H9 (cell line): ENCODE results near the gene FUT4. TPM values are rescaled to one million over a fixed set of nuclear protein-coding genes. Genes with fewer than 3 reads are reported as not detected.

ENCODE experiments used
- DNase-seq: peaks from one replicate; pipeline ENCODE4 v3.0.0-alpha.2; 2017
- H2AFZ ChIP-seq: one replicate; pipeline ENCODE4 v1.6.1; 2013; ENCODE audit warnings: mild to moderate bottlenecking, low read length, control low read depth, moderate library complexity
- H2AK5ac ChIP-seq: 2 replicates; pipeline ENCODE4 v1.6.1; 2013; ENCODE audit warnings: low read length, control low read depth, mixed read lengths; ENCODE audit not compliant: insufficient read length
- H2BK120ac ChIP-seq: one replicate; pipeline ENCODE4 v1.6.1; 2013; ENCODE audit warnings: low read depth, mild to moderate bottlenecking, low read length, control low read depth, inconsistent platforms; ENCODE audit not compliant: poor library complexity, severe bottlenecking
- H2BK12ac ChIP-seq: 2 replicates; pipeline ENCODE4 v1.6.1; 2013; ENCODE audit warnings: low read length, control low read depth, mixed read lengths, low read depth; ENCODE audit not compliant: insufficient read length
- H2BK15ac ChIP-seq: 2 replicates; pipeline ENCODE4 v1.6.1; 2013; ENCODE audit warnings: low read depth, low read length, control low read depth
- H2BK20ac ChIP-seq: one replicate; pipeline ENCODE4 v1.6.1; 2013; ENCODE audit warnings: low read depth, mild to moderate bottlenecking, low read length, control low read depth, inconsistent platforms; ENCODE audit not compliant: poor library complexity, severe bottlenecking
- H2BK5ac ChIP-seq: 2 replicates; pipeline ENCODE4 v1.6.1; 2013; ENCODE audit warnings: low read length, control low read depth, mixed read lengths; ENCODE audit not compliant: insufficient read length
- H3K14ac ChIP-seq: 2 replicates; pipeline ENCODE4 v1.6.1; 2013; ENCODE audit warnings: low read length, control low read depth; ENCODE audit not compliant: insufficient read depth
- H3K18ac ChIP-seq: 2 replicates; pipeline ENCODE4 v1.6.1; 2013; ENCODE audit warnings: low read depth, mild to moderate bottlenecking, mixed read lengths, low read length, control low read depth; ENCODE audit not compliant: insufficient read length
- H3K23ac ChIP-seq: 2 replicates; pipeline ENCODE4 v1.6.1; 2013; ENCODE audit warnings: low read length, control low read depth, mixed read lengths, low read depth; ENCODE audit not compliant: insufficient read length
- H3K23me2 ChIP-seq: 2 replicates; pipeline ENCODE4 v1.6.1; 2013; ENCODE audit warnings: low read depth, mild to moderate bottlenecking, mixed read lengths, low read length, control low read depth; ENCODE audit not compliant: insufficient read length, poor library complexity, severe bottlenecking
- H3K27ac ChIP-seq: 2 replicates; pipeline ENCODE4 v1.5.1; 2013; ENCODE audit warnings: low read length, control low read depth, mixed read lengths, low read depth; ENCODE audit not compliant: insufficient read length
- H3K27me3 ChIP-seq: 2 replicates; pipeline ENCODE4 v1.6.1; 2013; ENCODE audit warnings: low read length, control low read depth, inconsistent platforms; ENCODE audit not compliant: insufficient read depth
- H3K4ac ChIP-seq: 2 replicates; pipeline ENCODE4 v1.6.1; 2013; ENCODE audit warnings: low read depth, mild to moderate bottlenecking, control low read depth, inconsistent platforms, low read length, moderate library complexity
- H3K4me1 ChIP-seq: 2 replicates; pipeline ENCODE4 v1.6.1; 2013; ENCODE audit warnings: low read length, control low read depth, inconsistent platforms; ENCODE audit not compliant: insufficient read depth
- H3K4me2 ChIP-seq: 2 replicates; pipeline ENCODE4 v1.6.1; 2013; ENCODE audit warnings: low read length, control low read depth, mixed read lengths; ENCODE audit not compliant: insufficient read length, insufficient read depth
- H3K56ac ChIP-seq: 2 replicates; pipeline ENCODE4 v1.6.1; 2013; ENCODE audit warnings: low read depth, mild to moderate bottlenecking, mixed read lengths, low read length, control low read depth; ENCODE audit not compliant: insufficient read length
- H3K79me1 ChIP-seq: 2 replicates; pipeline ENCODE4 v1.6.1; 2013; ENCODE audit warnings: low read depth, mild to moderate bottlenecking, moderate library complexity, low read length, control low read depth, inconsistent platforms; ENCODE audit not compliant: insufficient read depth, poor library complexity, severe bottlenecking
- H3K79me2 ChIP-seq: 2 replicates; pipeline ENCODE4 v1.6.1; 2013; ENCODE audit warnings: low read length, control low read depth, inconsistent platforms; ENCODE audit not compliant: insufficient read depth
- H3K9ac ChIP-seq: 2 replicates; pipeline ENCODE4 v1.6.1; 2013; ENCODE audit warnings: low read length, control low read depth, mixed read lengths; ENCODE audit not compliant: insufficient read length; ENCODE audit errors: extremely low read depth
- H3K9me3 ChIP-seq: one replicate; pipeline ENCODE4 v1.6.1; 2013; ENCODE audit warnings: low read depth, low read length, inconsistent platforms; ENCODE audit not compliant: control insufficient read depth
- H3T11ph ChIP-seq: one replicate; pipeline ENCODE4 v1.6.1; 2013; ENCODE audit warnings: mild to moderate bottlenecking, low read length, control low read depth, inconsistent platforms
- H4K20me1 ChIP-seq: one replicate; pipeline ENCODE4 v1.6.1; 2013; ENCODE audit not compliant: control insufficient read depth, insufficient read length, insufficient read depth
- H4K5ac ChIP-seq: 2 replicates; pipeline ENCODE4 v1.6.1; 2013; ENCODE audit warnings: low read depth, mild to moderate bottlenecking, mixed read lengths, low read length, control low read depth; ENCODE audit not compliant: insufficient read length
- H4K8ac ChIP-seq: replicated peaks from 2 replicates; pipeline ENCODE4 v1.6.1; 2013; ENCODE audit warnings: low read length, control low read depth, mixed read lengths, low read depth; ENCODE audit not compliant: insufficient read length
- H4K91ac ChIP-seq: 2 replicates; pipeline ENCODE4 v1.6.1; 2013; ENCODE audit warnings: low read depth, mild to moderate bottlenecking, moderate library complexity, mixed read lengths, low read length, control low read depth; ENCODE audit not compliant: insufficient read length
- H3K27ac Mint-ChIP-seq, 3 experiments: 2 replicates in 2 of 3; 3 replicates in 1 of 3; pipeline ENCODE4 v1.8.0; 2020 to 2021; ENCODE audit warnings: mixed read lengths in 3 of 3, mild to moderate bottlenecking in 1 of 3, moderate library complexity in 1 of 3
- H3K27me3 Mint-ChIP-seq: 2 replicates; pipeline ENCODE4 v1.8.0; 2021; ENCODE audit warnings: low read depth, mild to moderate bottlenecking, moderate library complexity, mixed read lengths
- H3K36me3 Mint-ChIP-seq, 3 experiments: 2 replicates in 2 of 3; 3 replicates in 1 of 3; pipeline ENCODE4 v1.8.0; 2020 to 2021; ENCODE audit warnings: low read depth in 3 of 3, mixed read lengths in 3 of 3; ENCODE audit not compliant: insufficient read depth in 1 of 3
- H3K4me1 Mint-ChIP-seq, 2 experiments: 2 replicates each; pipeline ENCODE4 v1.8.0; 2020; ENCODE audit warnings: mixed read lengths in 2 of 2
- H3K4me3 Mint-ChIP-seq, 2 experiments: 2 replicates in 1 of 2; 3 replicates in 1 of 2; pipeline ENCODE4 v1.8.0; 2020 to 2021; ENCODE audit warnings: mild to moderate bottlenecking in 2 of 2, mixed read lengths in 2 of 2, moderate library complexity in 1 of 2
- H3K9me3 Mint-ChIP-seq, 2 experiments: 2 replicates in 1 of 2; 3 replicates in 1 of 2; pipeline ENCODE4 v1.8.0; 2020; ENCODE audit warnings: mild to moderate bottlenecking in 2 of 2, mixed read lengths in 2 of 2, moderate library complexity in 1 of 2
- WGBS: extraction: QIAGEN DNeasy Blood & Tissue Kit; methylation state at CpG from one replicate; pipeline ENCODE4 v1.1.7; 2013; ENCODE audit warnings: missing lambda C conversion rate, low lambda C conversion rate, mixed read lengths; ENCODE audit not compliant: insufficient read length; ENCODE audit errors: extremely low coverage; 5-methylcytosine and 5-hydroxymethylcytosine counted together
- total RNA-seq: library from RNA; stranded (reverse); gene quantifications from 2 replicates; pipeline ENCODE4 v1.2.1, GENCODE V29; 2021
- TF ChIP-seq, protein P1 (sequence below): fragments of 200-600 bp; sonication (generic); conservative IDR thresholded peaks from 3 replicates; pipeline ENCODE4 v1.8.0; 2021; ENCODE audit warnings: antibody characterized with exemption, mild to moderate bottlenecking

FUT4 gene
- total RNA-seq, 1 experiment from 2014 or later, result 5.3 TPM

DNA sequence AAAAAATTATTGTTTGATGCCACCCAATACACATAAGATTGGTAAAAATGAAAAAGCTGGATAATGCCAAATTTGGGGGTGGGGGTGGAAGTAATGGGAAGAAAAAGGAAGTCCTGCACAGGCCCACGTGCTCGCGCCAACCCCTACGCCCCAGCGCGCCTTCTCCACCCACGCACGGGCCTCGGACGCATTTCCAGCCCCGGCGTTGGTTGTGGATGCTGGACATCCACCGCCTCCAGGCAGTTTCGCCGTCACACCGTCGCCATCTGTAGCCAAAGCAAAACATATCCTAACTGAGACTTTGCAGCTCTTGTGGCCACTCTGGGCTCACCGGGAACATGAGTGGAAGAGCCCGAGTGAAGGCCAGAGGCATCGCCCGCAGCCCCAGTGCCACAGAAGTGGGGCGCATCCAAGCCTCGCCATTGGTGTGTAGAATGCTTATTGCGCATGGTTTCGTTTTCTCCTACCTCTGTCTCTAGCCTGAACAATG, 23.5 kb downstream of the FUT4 start, which contains the start of gene PIWIL4:
Gene PIWIL4, plus strand, starts transcription at position 188 of the 490 bp plus-strand sequence. Its CDS starts 151 bp downstream, at position 339.
- no peak within 1 kb of the TSS for H2BK20ac ChIP-seq
- H4K8ac ChIP-seq, result no peak within 1 kb of the TSS
- H2BK5ac ChIP-seq, result no peak within 1 kb of the TSS
- no peak for DNase-seq
- H4K20me1 ChIP-seq, result no peaks in the 10 kb centered on the region
- no peak within 1 kb of the TSS for H3T11ph ChIP-seq
- no peaks in the 10 kb centered on the region for H3K23me2 ChIP-seq
- no peak within 1 kb of the TSS for H2BK12ac ChIP-seq
- no peaks in the 10 kb centered on the region for H3K36me3 Mint-ChIP-seq
- no peak within 1 kb of the TSS for H3K27ac ChIP-seq
- H3K4me1 Mint-ChIP-seq, result peaks cover 6 to 10% of the 10 kb centered on the region in 2 experiments
- H2AK5ac ChIP-seq, result no peak within 1 kb of the TSS
- H3K56ac ChIP-seq, result no peak within 1 kb of the TSS
- H4K5ac ChIP-seq, result no peak within 1 kb of the TSS
- H3K27me3 Mint-ChIP-seq, result 0 out of 2 replicates have a peak, but pooled peaks cover 3% of the 10 kb centered on the region
- H2BK15ac ChIP-seq, result no peak within 1 kb of the TSS
- H3K9me3 ChIP-seq, result no peaks in the 10 kb centered on the region
- WGBS, result no CpG with 5 or more reads among the region's 25 CpGs
- H3K9me3 Mint-ChIP-seq, result no peaks in the 10 kb centered on the region
- no peaks in the 10 kb centered on the region for H3K4me1 ChIP-seq
- TF ChIP-seq, protein P1, sequence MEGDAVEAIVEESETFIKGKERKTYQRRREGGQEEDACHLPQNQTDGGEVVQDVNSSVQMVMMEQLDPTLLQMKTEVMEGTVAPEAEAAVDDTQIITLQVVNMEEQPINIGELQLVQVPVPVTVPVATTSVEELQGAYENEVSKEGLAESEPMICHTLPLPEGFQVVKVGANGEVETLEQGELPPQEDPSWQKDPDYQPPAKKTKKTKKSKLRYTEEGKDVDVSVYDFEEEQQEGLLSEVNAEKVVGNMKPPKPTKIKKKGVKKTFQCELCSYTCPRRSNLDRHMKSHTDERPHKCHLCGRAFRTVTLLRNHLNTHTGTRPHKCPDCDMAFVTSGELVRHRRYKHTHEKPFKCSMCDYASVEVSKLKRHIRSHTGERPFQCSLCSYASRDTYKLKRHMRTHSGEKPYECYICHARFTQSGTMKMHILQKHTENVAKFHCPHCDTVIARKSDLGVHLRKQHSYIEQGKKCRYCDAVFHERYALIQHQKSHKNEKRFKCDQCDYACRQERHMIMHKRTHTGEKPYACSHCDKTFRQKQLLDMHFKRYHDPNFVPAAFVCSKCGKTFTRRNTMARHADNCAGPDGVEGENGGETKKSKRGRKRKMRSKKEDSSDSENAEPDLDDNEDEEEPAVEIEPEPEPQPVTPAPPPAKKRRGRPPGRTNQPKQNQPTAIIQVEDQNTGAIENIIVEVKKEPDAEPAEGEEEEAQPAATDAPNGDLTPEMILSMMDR, result no peak
- no peak within 1 kb of the TSS for H3K23ac ChIP-seq
- no peak within 1 kb of the TSS for H3K9ac ChIP-seq
- no peak within 1 kb of the TSS for H3K14ac ChIP-seq
- no peak within 1 kb of the TSS for H2BK120ac ChIP-seq
- H3K4ac ChIP-seq, result no peak within 1 kb of the TSS
- no peaks in the 10 kb centered on the region for H3K79me1 ChIP-seq
- H3K79me2 ChIP-seq, result no peaks in the 10 kb centered on the region
- H3K4me3 Mint-ChIP-seq, result no peak within 1 kb of the TSS
- H3K18ac ChIP-seq, result no peak within 1 kb of the TSS
- H3K4me2 ChIP-seq, result no peak within 1 kb of the TSS
- no peak within 1 kb of the TSS for H4K91ac ChIP-seq
- H2AFZ ChIP-seq, result no peak within 1 kb of the TSS
- no peaks in the 10 kb centered on the region for H3K27me3 ChIP-seq
- no peak within 1 kb of the TSS for H3K27ac Mint-ChIP-seq
